Suprapubic skin (tissue), 4 donors: ENCODE measurements around the gene PDE8A.

Source experiments
- CTCF ChIP-seq, 2 donors: fragments of 200-600 bp in 1 of 2; fragments of 450-650 bp in 1 of 2; sonication (generic) in 1 of 2; IDR thresholded peaks; one replicate each; pipeline ENCODE4 v1.5.1; 2016 to 2019; ENCODE audit warnings: antibody characterized with exemption in 2 of 2, mild to moderate bottlenecking in 1 of 2, moderate library complexity in 1 of 2
- POLR2A ChIP-seq, 2 donors: fragments of 450-650 bp; IDR thresholded peaks; one replicate each; pipeline ENCODE4 v1.6.1; 2017; ENCODE audit warnings: antibody characterized with exemption in 2 of 2, mild to moderate bottlenecking in 2 of 2, moderate library complexity in 2 of 2
- POLR2AphosphoS5 ChIP-seq, 3 donors: sonication (generic); formaldehyde crosslinking; IDR thresholded peaks; one replicate each; pipeline ENCODE4 v1.6.1; 2017; ENCODE audit warnings: antibody characterized with exemption in 3 of 3

DNA sequence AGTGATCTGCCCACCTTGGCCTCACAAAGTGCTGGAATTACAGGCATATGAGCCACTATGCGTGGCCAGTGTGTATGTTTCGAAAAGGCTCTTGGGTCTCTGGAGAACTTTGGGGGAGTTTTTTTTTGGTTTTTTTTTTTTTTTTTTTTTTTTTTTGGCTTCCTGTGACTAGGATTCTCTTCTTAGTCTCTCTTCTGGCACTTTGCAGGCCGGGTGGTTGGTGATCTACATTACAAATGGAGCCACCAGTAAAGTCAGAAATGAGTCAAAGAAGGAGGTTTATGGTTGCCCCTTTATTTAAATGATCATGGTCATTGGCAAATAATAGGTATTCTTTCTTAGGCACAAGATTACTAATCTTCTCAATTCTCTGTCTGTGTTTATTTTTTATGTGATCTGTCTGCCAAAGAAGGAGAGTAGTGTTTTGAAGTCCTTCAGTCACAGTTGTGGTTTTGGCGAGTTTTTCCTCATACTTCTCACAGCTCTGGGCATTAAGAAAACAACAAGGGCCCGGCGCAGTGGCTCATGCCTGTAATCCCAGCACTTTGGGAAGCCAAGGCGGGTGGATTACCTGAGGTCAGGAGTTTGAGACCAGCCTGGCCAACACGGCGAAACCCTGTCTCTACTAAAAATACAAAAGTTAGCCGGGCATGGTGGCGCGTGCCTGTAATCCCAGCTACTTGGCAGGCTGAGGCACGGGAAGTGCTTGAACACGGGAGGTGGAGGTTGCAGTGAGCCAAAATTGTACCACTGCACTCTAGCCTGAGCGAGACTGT, 38.3 kb downstream of the PDE8A start:
- no peak for TF ChIP-seq CTCF (IDR thresholded peaks at IDR 0.05)
- no peak for TF ChIP-seq POLR2A (IDR thresholded peaks at IDR 0.05)
- TF ChIP-seq POLR2AphosphoS5 (IDR thresholded peaks at IDR 0.05): no peak
